Left cardiac atrium (tissue), 4 donors: Measurements from ENCODE around the gene SLC26A4. TPM values are rescaled to one million over a fixed set of nuclear protein-coding genes. Genes with fewer than 3 reads are reported as not detected.
"Not testable (repeated sequence)": the region's sequence is repeated elsewhere in the genome, so short reads cannot be mapped to it uniquely, and the experiment has no call there.

Experiments
- ATAC-seq, 2 donors: fragments of 200-7000 bp; cut with Tn5 transposase; one replicate each; pipeline ENCODE4 v1.9.1; 2020; ENCODE audit warnings: mild to moderate bottlenecking in 2 of 2, moderate library complexity in 2 of 2
- DNase-seq: peaks from one replicate; pipeline ENCODE4 v3.0.0-alpha.2; 2020
- intact Hi-C, 2 donors: fragments of 100-400 bp; cut with DNase I; formaldehyde crosslinking; loops; one replicate each; pipeline versions ENCODE4 v1.14.1 to v1.15.1; 2022 to 2023
- long read RNA-seq: library from polyadenylated mRNA; unstranded; transcript quantifications from one replicate; pipeline ENCODE4 v2.0.0, GENCODE V29; 2021
- total RNA-seq, 2 donors: library from RNA; stranded (reverse); fragmentation: NEBNext Ultra II Directional; extraction: Animal tissue kit (Norgen Biotek cat#: 25700); gene quantifications; one replicate each; pipeline ENCODE4 v1.2.1, GENCODE V29; 2021
- donor health status: DM: no; HTN: yes; CAD: no.
- donor health status: DM: no; HTN: yes; CAD: no; lungs with severe emphysema.
- donor health status: DM: yes; HTN: yes; CAD: no.
- donor health status: Dilated cardiomyopathy.

Gene SLC26A4
- total RNA-seq, result under 1 TPM; 0.58 to 0.74 TPM
- long read RNA-seq, result 0 reads

GRCh38 chr7:107660381-107661080 is at the start of gene SLC26A4:
SLC26A4 (plus strand) TSS chr7:107660828; CDS start chr7:107661642, 814 bp downstream.
- intact Hi-C loops, result no loop called here
- no peak for DNase-seq
- ATAC-seq, result peak in 1 of 2 donors; percentile 21

GRCh38 chr7:107613439-107613838 is 47.2 kb upstream of the SLC26A4 start:
- DNase-seq (no peak), ATAC-seq (no peak)
- intact Hi-C loops, result no loop called here

- DNase-seq (no peak), ATAC-seq (peak in 1 of 2 donors; percentile 27)
- intact Hi-C loops, result no loop called here
Observed at GRCh38 chr7:107613948-107614347, 46.7 kb upstream of the SLC26A4 start.

- DNase-seq (no peak), ATAC-seq (peak in 1 of 2 donors; percentile 19)
- intact Hi-C loops, result no loop called here
Observed at GRCh38 chr7:107614425-107614824, 46.2 kb upstream of the SLC26A4 start.

GRCh38 chr7:107615910-107616680 is 44.5 kb upstream of the SLC26A4 start:
- ATAC-seq (no peak), DNase-seq (no peak)
- intact Hi-C loops, result no loop called here

DNA sequence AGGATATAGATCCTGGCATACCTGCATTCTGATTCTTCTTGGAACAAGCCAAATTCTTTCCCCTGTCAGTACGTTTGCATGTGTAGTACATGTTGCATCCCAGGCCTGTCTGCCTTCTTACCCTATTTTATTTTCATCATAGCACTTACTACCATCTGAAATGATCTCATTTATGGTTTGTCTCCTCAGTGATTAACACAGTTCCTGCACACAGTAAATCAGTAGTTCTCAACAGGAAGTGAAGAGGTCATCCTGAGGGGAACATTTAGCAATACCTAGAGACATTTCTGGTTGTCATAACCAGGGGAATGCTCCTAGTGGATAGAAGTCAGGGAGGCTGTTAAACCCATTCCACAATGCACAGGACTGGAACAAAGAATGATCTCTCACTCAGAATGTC is 38.2 kb upstream of the SLC26A4 start:
- intact Hi-C loops, result no loop called here

DNA sequence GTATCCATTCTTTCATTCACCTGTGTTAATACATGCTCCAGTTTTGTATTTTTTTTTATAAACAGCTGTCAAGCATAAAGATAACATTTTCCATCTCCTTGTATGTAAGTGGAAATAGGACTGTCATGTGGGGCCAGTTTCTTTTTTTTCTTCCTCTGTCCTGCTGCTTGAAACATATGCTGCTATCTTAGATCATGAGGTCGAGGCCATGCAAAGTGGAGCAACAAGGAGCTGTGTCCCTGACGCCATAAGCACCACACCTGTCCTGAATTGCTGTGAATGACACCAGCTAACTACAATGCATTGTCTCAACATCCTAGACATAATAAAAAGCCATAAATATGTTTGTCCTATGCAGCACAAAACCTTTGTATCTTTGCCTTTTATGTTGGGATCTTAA is 37.7 kb upstream of the SLC26A4 start:
- no peak for ATAC-seq
- no peak for DNase-seq
- intact Hi-C loops, result no loop called here

More for the DNA sequence above, 38.2 kb upstream of the SLC26A4 start:
- ATAC-seq (peak in 1 of 2 donors; percentile 38), DNase-seq (no peak)

GRCh38 chr7:107627002-107627401 is 33.6 kb upstream of the SLC26A4 start:
- ATAC-seq (no peak), DNase-seq (no peak)
- intact Hi-C loops, result no loop called here

DNA sequence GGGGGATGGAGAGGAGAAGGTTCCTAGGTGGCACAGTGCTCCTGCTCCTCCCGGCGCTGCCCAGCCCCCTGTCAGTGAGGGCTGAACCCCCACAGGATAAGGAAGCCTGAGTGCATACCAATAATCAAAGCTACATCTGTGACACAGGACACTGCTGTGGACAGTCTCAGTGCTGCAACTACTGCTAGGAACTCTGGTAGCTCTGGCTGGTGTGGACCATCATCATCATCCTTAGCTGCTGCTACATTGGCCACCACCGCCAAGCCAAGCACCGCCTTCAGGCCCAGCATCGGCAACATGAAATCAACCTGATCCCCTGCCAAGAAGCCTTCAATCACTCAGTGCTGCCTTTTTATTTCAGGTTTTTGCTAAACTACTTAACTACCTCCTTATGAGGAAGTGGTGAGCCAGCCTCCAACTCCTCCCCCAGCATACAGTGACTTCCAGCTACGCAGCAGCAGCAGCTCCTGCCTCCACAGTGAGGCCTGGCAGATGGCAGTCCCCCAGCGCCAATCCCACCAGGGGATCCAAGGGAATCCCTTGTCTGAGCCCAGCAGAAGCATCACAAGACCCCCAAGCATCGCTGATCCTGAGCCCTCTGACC is 32.1 kb upstream of the SLC26A4 start:
- intact Hi-C loops, result no loop called here
- ATAC-seq, result no peak
- DNase-seq, result no peak

- no peak for ATAC-seq
- intact Hi-C loops, result no loop called here
- no peak for DNase-seq
Observed at GRCh38 chr7:107630342-107630741, 30.3 kb upstream of the SLC26A4 start.

GRCh38 chr7:107631588-107632491 is 28.8 kb upstream of the SLC26A4 start:
- intact Hi-C loops, result no loop called here
- no peak for DNase-seq
- ATAC-seq, result no peak

DNA sequence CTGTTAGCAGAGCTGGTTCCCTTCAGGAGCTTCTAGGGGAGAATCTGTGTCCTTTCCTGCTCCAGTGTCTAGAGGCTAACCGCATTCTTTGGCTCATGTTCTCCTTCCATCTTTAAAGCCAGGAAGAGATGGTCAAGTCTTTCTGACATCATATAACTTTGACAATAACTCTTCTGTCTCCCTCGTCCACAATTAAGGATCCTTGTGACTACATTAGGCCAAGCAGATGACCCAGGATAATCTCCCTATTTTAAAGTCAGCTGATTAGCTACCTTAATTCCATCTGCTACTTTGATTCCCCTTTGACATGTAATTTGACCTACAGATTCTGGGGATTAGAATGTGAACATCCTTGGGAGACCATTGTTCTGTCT is 28.1 kb upstream of the SLC26A4 start:
- ATAC-seq (no peak), DNase-seq (no peak)
- intact Hi-C loops, result no loop called here

GRCh38 chr7:107638594-107638993 is 22.0 kb upstream of the SLC26A4 start:
- intact Hi-C loops, result no loop called here
- ATAC-seq (no peak), DNase-seq (no peak)

DNA sequence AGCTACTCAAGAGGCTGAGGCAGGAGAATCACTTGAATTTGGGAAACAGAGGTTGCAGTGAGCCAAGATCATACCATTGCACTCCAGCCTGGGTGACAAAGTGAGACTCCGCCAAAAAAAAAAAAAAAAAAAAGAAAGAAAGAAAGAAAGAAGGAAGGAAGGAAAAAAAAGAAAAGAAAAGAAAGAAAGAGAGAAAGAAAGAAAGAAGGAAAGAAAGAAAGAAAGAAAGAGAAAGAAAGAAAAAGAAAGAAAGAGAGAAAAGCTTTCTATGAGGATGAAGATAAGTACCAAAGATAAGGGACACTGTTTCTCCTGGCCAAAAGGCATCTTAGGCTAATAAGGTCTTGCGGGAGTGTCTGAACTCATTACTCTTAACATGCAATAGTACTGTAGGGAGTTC is 21.6 kb upstream of the SLC26A4 start:
- ATAC-seq, DNase-seq, intact Hi-C loops: not testable (repeated sequence)

- intact Hi-C loops, result no loop called here
- no peak for DNase-seq
- no peak for ATAC-seq
Observed at GRCh38 chr7:107641676-107642075, 19.0 kb upstream of the SLC26A4 start.

GRCh38 chr7:107642501-107642900 is 18.1 kb upstream of the SLC26A4 start:
- DNase-seq (no peak), ATAC-seq (no peak)
- intact Hi-C loops, result no loop called here

DNA sequence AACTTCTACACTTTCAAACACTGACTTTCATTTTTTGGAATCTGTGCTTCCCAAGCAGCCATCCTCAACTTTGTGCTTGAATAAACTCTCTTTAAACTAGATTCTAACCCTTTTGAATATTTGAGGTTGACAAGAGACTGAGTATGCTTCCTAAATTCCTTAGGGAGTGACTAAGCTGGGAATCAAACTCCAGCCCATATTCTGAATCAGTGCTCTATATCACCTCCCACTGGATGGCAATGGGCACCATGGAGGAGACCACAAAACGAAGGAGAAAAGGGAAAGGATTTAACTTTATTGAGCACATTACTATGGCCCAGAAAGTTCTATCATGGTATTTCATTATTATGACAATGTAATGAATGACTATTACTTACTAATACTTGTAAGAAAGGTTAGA is 17.2 kb upstream of the SLC26A4 start:
- intact Hi-C loops, result no loop called here

GRCh38 chr7:107643938-107644308 is 16.7 kb upstream of the SLC26A4 start:
- no peak for DNase-seq
- intact Hi-C loops, result no loop called here
- no peak for ATAC-seq

More for the DNA sequence above, 17.2 kb upstream of the SLC26A4 start:
- DNase-seq (no peak), ATAC-seq (peak in 1 of 2 donors; percentile 33)

- intact Hi-C loops, result no loop called here
- DNase-seq, result no peak
- peak in 1 of 2 donors; percentile 74 for ATAC-seq
Observed at GRCh38 chr7:107644309-107644974, 16.2 kb upstream of the SLC26A4 start.
